Measurements from ENCODE around the gene RSPO4.

RSPO4 gene

DNA sequence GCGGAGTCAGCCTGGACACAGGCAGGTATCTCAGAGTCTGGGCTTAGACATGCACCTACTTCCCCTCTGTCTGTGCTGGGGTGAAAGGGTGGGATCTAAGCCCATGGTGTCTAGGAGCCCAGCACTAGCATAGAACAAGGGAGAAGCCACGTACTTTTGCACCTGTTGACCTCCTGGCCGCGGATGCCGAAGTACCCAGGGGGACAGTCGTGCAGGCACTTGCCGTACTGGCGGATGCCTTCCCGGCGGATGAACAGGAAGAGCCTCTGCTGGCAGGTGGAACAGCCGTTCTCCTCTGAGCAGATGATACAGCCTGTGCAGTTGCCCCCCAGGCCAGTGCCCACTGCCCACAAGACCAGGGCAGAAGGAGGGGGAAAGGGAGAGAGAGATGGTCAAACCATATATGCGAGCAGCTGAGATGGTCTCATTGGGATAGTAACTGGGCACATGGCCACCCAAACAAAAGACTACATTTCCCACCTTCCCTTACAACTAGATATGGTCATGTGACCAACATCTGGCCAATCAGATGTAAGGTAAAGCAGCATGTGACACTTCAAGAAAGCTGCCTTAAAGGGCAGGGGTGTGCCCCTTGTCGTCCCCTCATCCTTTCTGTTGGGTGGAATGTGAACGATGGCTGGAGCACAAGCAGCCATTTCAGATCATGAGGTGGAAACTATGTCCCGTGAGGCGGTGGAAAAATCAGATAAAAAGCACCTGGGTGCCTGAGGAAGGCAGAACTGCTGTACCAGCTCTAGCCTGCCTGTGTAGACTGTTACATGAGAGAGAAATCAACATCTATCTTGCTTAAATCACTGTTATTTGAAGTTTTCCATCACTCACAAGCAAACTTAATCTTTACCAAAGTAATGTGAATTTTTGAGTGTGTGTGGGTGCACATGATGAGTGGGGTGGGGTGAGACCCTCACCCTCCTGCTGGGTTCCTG, 34.0 kb downstream of the RSPO4 start:
- no peak for DNase-seq

DNA sequence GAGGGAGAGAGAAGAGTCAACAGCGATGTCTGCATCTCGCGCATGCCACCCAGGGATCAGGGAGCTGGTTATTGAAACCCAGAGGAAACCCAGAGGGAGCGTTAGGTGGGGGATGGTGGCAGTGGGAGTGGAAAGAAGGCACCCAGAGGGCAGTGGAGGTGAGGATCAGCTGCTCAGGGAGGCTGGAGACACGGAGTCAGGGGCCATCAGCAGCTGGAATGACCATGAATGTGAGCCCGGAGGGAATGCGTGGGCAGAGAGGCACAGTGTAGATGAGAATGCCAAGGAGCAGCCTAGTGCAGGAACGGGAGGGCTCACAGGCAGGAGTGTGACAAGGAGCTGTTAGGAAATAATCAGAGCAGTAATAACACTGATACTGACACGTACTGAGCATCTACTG, 36.2 kb downstream of the RSPO4 start:
- DNase-seq = no peak

GRCh38 chr20:963795-964194, 38.3 kb downstream of the RSPO4 start:
- DNase-seq = no peak

DNA sequence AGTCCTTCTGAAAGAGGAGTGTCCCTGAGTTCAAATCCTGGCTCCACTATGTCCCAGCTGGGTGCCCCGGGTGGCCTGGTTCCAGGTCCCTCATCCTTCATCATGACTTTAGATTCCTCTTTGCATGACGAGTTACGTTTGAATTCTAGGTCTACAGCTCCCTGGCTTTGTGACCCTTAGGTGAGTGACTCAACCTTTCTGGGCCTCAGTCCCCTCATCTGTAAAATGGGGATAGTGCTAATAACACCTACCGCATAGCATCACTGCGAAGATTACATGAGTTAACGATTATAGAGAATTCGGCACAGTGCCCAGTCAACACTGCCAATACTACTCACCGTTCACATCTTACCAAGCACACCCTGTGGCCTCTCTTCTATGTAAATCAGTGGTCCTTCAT, 39.4 kb downstream of the RSPO4 start:
- DNase-seq = no peak

GRCh38 chr20:962223-962622, 39.9 kb downstream of the RSPO4 start:
- DNase-seq = no peak

DNA sequence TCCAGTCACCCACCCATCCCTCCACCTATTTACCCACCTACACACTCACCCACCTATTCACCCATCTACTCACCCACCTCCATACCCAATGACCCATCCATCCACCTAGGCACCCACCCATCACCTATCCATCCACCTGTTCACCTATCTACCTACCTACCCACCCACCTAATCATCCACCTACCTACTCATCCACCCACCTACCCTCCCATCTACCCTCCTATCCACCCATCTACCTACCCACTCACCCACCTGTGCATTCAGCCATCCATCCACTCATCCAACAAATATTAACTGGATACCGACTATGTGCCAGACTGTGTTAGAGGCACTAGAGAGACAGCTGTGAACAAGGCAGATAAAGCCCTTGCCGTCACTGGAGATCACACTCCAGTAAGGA, 40.3 kb downstream of the RSPO4 start:
- no peak for DNase-seq

GRCh38 chr20:959996-960615, 42.0 kb downstream of the RSPO4 start:
- no peak for DNase-seq

DNA sequence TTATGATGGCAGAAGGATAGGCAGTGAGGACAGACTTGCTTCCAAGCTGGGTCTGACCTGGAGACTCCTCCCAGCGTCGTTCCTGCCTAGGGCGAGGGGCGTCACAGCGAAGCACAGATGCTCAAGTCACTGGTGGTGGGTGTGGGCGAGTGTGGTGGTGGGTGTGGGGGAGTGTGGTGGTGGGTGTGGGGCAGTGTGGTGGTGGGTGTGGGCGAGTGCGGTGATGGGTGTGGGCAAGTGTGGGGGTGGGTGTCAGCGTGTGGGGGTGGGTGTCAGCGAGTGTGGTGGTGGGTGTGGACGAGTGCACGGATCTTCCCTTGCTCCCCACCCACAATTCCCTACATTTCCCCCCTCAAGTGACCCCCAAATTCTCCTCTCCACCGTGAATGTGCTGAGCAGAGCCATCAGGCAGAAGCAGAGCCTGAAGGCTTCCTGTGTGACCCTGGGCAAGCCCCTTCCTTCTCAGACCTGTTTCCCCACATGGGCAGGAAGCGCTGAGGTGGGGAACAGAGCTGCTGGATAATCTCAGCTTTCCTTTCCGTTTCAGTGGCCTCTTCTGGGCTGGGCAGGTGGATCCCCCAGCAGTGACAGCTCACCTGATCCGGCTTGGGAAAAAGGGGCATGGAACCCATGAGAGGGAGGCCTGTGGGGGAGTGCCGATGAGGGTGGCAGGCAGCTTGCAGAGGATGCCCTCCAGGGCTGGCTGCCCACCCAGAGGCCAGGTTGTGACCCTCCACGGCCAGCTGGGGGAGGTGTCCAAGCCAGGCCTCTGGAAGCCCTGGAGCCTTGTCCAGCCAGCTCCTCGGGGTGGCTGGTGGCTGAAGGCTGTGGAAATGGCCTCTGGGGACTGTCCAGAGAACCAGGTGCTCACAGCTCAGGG, 42.9 kb downstream of the RSPO4 start:
- no peak for DNase-seq

DNA sequence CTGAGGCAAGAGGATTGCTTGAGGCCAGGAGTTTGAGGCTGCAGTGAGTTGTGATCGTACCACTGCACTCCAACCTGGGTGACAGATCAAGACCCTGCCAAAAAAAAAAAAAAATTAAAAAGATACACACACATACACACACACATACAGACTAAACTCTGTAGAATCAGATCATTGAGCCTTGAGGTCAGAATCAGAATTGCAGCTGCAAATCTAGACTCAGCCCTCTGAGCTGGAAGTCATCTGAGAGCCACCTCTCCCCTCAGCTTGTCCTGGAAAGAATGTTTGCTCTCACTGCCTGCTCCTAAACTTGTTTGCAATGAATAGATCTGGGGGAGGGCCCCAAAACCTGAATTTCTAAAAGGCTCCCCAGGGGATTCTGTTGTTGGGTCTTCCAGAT, 44.6 kb downstream of the RSPO4 start:
- DNase-seq = no peak

DNA sequence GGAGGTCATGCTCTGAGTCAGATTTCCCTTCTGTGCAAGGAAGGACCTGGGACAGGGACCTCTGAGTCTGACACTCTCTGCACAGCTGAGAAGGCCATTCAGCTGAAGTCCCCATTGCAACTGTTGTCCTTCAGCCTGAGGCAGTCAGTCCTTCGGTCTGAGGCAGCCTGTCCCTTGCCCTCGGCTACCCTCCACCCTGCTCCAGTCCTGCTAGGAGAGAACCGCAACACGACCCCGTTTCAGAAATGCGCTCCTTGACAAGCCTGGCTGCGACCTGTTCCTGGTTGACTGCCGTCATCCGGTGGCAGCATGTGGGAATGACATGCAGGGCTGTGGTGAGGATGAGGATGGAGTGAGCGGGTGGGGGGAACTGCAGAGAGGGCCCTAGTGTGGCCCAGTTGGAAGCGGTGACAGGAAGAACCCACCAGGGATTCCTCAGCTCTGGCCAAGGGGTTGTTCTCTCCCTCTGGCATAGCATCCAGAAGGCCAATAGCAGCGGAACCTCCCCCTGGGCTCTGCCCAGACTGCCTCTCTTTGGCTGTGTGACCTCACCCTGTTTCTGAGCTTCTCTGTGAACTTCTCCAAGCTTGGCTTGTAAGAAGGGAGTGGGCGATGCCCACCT, 45.7 kb downstream of the RSPO4 start:
- peak; percentile 81 to 82 for DNase-seq

- DNase-seq = no peak
Observed at GRCh38 chr20:955656-956055, 46.5 kb downstream of the RSPO4 start.

- DNase-seq = no peak
Observed at GRCh38 chr20:955111-955510, 47.0 kb downstream of the RSPO4 start.

DNA sequence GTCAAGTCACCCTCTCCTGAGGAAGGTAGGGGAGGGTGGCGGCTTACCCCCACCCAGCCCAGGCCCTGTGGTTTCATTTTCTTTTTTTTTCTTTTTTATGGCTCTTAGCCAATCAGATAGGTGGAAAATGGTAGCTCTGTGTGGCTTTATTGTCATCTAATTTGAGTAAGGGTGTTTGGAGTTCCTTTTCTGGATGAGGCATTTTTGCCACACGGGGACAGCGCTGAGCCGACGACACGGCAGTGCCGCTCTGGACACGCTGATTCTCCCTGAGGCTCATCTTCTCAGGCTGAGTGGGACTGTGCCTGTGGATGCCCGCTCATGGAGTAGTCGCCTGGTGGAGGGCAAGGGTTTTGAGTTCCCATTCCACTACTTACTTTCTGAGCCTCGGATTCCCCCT, 48.4 kb downstream of the RSPO4 start:
- no peak for DNase-seq

- DNase-seq = no peak
Observed at GRCh38 chr20:952196-952795, 49.8 kb downstream of the RSPO4 start.

- DNase-seq = no peak
Observed at GRCh38 chr20:951384-952169, 50.5 kb downstream of the RSPO4 start.

DNA sequence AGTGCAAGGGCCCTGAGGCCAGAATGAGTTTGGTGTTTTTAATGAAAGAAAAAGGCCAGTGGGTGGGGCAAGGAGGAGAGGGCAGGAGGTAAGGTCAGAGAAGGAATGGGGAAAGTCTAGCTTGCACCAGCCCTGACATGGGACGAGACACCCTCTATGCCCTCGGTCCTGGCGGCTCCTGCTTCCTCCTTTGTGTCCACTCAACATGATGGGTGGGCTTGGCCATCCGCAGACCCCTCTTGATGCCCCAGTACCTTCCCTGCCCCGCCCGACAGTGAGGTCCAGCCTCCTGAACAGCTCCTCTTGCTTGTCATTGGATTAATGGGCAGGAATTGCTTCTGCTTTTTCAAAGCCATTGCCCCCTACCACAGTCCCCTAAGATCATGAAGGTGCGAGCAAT, 52.4 kb downstream of the RSPO4 start:
- DNase-seq = no peak

DNA sequence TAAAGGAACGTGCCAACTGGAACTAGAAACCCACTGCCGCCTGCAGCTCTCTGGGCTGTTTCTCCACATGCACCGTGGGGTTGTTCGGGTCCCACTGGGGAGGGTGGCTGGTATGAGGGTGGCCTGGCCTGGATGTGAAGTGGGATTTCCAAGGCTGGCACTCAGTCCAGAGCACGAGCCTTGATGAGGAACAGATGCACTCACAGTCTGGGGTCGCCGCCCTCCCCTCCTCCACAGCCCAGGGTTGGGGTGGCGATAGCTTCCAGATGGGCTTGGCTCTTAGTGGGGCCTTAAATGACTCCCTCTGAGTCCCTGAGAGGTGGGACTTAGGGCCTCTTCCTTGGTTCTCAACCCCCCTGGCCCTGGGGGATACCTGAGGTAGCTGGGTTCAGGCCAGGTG, 55.3 kb downstream of the RSPO4 start:
- no peak for DNase-seq

DNA sequence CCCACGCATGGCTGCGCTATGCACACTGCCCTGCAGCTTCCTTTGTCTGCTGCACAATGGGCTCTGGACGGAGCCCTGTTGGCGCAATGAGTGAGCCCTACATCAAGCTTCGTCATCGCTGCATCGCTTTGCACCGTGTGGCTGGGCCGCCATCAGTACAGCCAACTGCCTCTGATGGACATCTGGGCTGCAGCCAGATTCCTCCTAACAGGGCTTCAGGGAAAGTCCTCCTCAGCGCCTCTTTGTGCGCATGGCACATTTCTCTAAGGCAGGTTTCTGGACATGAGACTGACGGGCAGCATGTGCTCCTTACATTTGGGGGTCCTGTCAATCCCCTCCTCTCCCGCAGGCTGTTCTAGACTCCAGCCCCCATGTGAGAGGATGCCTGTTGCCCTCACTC, 56.3 kb downstream of the RSPO4 start:
- no peak for DNase-seq

- DNase-seq = no peak
Observed at GRCh38 chr20:944774-945410, 57.2 kb downstream of the RSPO4 start.

DNA sequence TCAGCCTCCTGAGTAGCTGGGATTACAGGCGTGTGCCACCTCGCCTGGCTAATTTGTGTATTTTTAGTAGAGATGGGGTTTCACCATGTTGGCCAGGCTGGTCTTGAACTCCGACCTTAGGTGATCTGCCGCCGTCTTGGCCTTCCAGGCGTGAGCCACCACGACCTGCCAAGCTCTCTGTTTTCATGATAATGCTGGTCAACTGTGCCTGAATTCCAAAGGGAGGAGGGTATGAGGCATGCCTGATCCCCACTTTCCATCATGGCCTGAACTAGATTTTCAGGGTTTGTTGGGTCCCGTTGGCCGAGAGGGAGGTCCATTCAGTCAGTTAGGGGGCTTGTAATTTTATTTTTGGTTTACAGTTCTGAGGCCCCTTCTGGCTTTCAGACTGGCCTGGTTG, 58.0 kb downstream of the RSPO4 start:
- no peak for DNase-seq

- no peak for DNase-seq
Observed at GRCh38 chr20:942611-943010, 59.5 kb downstream of the RSPO4 start.

All from stimulated activated CD4-positive, alpha-beta T cell treated with anti-CD3 and anti-CD28 coated beads, Interleukin-2, amount 100 ng/mL, for 24 hours (primary cell).